Measurements from ENCODE around the gene AGAP1. TPM values are rescaled to one million over a fixed set of nuclear protein-coding genes. Genes with fewer than 3 reads are reported as not detected.

AGAP1 gene
- total RNA-seq, 6 experiments from 2014 or later: 14.1 to 16.0 (median 15.1) TPM

- peaks cover 26% of the 10 kb centered on the region; the same call in 1 of the 2 replicates for H3K9me3 Mint-ChIP-seq
- peaks cover 1% of the 10 kb centered on the region; the same call in 1 of the 2 replicates for H3K27me3 Mint-ChIP-seq (ENCODE audit: insufficient read depth)
- H3K27ac Mint-ChIP-seq: no peak overlapping the region
- no peak for DNase-seq
- no peaks in the 10 kb centered on the region for H3K4me1 Mint-ChIP-seq (ENCODE audit: low read depth)
- TF ChIP-seq CTCF (IDR thresholded peaks at IDR 0.05): no peak
- H3K36me3 Mint-ChIP-seq (ENCODE audit: low read depth): peaks cover 9% of the 10 kb centered on the region; the same call in 1 of the 2 replicates
- no peak overlapping the region for H3K4me3 Mint-ChIP-seq
Measured at GRCh38 chr2:236103981-236104380, 610.1 kb downstream of the AGAP1 start.

GRCh38 chr2:236105955-236106607 lies 612.2 kb downstream of the AGAP1 start:
- Mint-ChIP-seq H3K36me3 (ENCODE audit: low read depth) (peaks cover 9% of the 10 kb centered on the region; the same call in 1 of the 2 replicates), H3K9me3 (peaks cover 37% of the 10 kb centered on the region), H3K27me3 (ENCODE audit: insufficient read depth) (no peaks in the 10 kb centered on the region), H3K4me1 (ENCODE audit: low read depth) (no peaks in the 10 kb centered on the region), H3K27ac (no peak overlapping the region), H3K4me3 (no peak overlapping the region)
- no peak for TF ChIP-seq CTCF (IDR thresholded peaks at IDR 0.05)
- no peak for DNase-seq

- no peaks in the 10 kb centered on the region for H3K27me3 Mint-ChIP-seq (ENCODE audit: insufficient read depth)
- no peak overlapping the region for H3K27ac Mint-ChIP-seq
- no peaks in the 10 kb centered on the region for H3K4me1 Mint-ChIP-seq (ENCODE audit: low read depth)
- peaks cover 39% of the 10 kb centered on the region for H3K9me3 Mint-ChIP-seq
- no peak for TF ChIP-seq CTCF (IDR thresholded peaks at IDR 0.05)
- no peak overlapping the region for H3K4me3 Mint-ChIP-seq
- DNase-seq: no peak
- peaks cover 5% of the 10 kb centered on the region; the same call in 1 of the 2 replicates for H3K36me3 Mint-ChIP-seq (ENCODE audit: low read depth)
Measured at GRCh38 chr2:236106761-236107160, 612.9 kb downstream of the AGAP1 start.

GRCh38 chr2:236107536-236107935 lies 613.7 kb downstream of the AGAP1 start:
- Mint-ChIP-seq H3K36me3 (ENCODE audit: low read depth) (peaks cover 8% of the 10 kb centered on the region), H3K4me1 (ENCODE audit: low read depth) (no peaks in the 10 kb centered on the region), H3K27ac (no peak overlapping the region), H3K4me3 (no peak overlapping the region), H3K9me3 (peaks cover 43% of the 10 kb centered on the region), H3K27me3 (ENCODE audit: insufficient read depth) (no peaks in the 10 kb centered on the region)
- no peak for DNase-seq
- TF ChIP-seq CTCF (IDR thresholded peaks at IDR 0.05): no peak

GRCh38 chr2:236107942-236108625 lies 614.2 kb downstream of the AGAP1 start:
- no peak overlapping the region for H3K4me3 Mint-ChIP-seq
- H3K36me3 Mint-ChIP-seq (ENCODE audit: low read depth): peaks cover 12% of the 10 kb centered on the region
- no peak for DNase-seq
- no peak for TF ChIP-seq CTCF (IDR thresholded peaks at IDR 0.05)
- H3K27me3 Mint-ChIP-seq (ENCODE audit: insufficient read depth): no peaks in the 10 kb centered on the region
- H3K9me3 Mint-ChIP-seq: peaks cover 46% of the 10 kb centered on the region
- H3K27ac Mint-ChIP-seq: no peak overlapping the region; the same call in 1 of the 2 replicates
- H3K4me1 Mint-ChIP-seq (ENCODE audit: low read depth): no peaks in the 10 kb centered on the region

Data from HFFc6 (cell line).